ENCODE measurements around the gene HS3ST3A1.
"Not testable (repeated sequence)": the region's sequence is repeated elsewhere in the genome, so short reads cannot be mapped to it uniquely, and the experiment has no call there.

HS3ST3A1 gene

GRCh38 chr17:13538841-13539411, 62.8 kb downstream of the HS3ST3A1 start:
- DNase-seq (ENCODE audit: low spot score) = no peak

DNA sequence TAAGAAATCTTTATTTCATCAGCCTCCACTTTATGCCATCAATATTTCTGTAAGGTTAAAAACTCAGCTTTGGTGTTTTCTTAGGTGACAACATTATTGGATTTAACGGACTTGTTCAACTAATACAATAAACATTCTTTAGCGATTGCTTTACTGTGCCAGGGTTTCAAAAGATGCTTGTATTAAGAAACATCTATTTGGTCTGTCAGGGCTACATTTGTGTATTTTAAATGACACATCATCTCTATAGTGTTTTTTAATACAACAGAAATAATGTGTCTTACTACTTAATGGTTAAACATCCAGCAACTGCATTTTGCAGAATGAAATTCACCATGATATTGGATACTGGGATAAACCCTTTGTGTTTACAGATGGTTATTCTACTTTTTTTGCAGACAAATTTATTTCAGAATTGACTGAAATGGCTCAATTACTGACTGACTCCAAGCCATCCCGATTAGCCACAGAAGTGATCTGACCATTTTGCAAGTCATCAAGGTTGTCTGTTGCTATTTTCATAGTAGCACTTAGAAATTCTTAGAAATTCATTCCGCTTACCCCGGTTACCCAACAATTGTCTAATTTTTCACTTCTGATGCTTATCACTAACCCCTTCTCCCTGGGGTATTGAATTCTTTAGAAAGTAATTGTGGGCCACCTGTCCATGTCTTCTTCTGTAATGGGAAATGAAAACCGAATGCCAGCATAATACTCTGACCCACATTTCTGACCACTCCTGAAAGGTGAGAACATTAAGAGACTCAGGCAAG, 63.7 kb downstream of the HS3ST3A1 start:
- no peak for DNase-seq (ENCODE audit: low spot score)

DNA sequence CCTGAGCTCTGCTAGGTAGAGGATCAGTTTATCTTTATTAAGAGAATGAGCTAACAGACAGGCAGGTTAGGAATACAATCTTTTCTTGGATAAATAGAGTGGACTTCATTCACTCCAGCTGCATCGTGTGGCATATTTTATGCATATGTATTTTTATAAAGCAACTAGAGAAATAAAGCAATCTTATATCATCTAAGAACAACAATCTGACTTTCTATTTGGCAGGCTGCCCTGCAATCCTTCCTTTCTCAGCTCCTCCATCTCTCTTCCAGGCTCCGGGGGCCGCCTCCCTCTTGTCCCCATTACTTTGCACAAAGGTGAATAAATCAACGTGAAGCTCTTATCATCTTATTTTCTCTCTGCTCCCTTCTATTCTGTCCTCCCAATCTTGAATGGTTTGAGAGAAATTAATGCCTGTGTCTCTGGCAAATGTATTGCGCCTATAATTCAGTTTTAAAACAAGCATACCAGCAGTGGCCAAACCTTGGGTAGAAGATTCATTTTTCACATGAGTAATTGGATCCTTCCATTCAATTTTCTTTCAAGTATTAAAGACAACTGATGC, 64.5 kb downstream of the HS3ST3A1 start:
- no peak for DNase-seq (ENCODE audit: low spot score)

DNA sequence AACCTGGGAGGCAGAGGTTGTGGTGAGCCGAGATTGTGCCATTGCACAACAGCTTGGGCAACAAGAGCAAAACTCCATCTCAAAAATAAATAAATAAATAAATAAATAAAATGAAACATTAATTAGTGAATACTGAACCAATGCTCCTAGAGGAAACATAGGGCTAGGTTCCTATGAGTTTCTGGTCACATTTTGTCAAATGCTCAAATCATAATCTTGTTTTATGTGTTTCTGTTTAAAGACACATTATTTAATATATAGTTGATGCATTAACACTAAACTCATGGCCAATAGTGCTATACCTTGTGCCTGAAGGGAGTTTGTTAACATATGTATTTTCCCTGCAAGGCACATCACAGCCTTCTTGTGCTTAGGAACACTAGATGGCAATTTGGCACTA, 66.8 kb downstream of the HS3ST3A1 start:
- no peak for DNase-seq (ENCODE audit: low spot score)

DNA sequence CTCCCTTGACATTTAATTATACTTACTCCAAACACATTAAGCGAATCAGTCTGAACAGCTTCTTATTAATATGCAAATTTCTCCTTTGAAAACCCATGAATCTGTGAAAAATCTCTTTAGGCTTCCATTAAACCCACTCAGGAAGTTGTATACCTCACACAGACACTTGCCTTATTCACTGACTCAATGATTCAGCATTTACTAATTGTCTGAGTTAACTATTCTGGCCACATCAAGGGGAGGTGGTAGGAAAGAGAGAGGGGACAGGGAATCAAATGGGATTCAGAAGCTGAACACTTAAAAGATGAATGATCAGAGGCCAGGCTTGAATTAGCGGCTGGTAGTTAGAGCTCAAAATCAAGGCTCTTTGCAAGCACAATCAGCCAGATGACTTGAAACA, 70.0 kb downstream of the HS3ST3A1 start:
- no peak for DNase-seq (ENCODE audit: low spot score)

DNA sequence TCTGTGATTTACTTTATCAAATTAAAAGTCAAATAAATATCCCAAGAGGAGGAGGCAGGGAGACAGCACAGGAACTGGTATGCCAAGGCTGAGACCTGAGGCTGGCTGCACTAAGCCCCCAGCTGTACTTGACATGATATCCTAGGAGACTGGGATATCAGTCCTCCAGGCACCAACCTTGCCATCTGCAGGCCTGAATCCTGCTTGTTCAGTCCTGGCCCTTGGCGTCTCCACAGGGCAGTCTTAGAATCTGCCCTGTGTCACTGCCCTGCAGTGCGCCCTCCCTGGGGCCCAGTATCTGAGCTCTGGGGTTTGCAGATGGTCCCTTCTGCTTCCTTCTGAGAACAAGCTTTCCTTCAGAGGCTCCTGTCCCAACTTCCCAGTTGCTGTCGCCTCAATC, 75.9 kb downstream of the HS3ST3A1 start:
- DNase-seq (ENCODE audit: low spot score) = no peak

DNA sequence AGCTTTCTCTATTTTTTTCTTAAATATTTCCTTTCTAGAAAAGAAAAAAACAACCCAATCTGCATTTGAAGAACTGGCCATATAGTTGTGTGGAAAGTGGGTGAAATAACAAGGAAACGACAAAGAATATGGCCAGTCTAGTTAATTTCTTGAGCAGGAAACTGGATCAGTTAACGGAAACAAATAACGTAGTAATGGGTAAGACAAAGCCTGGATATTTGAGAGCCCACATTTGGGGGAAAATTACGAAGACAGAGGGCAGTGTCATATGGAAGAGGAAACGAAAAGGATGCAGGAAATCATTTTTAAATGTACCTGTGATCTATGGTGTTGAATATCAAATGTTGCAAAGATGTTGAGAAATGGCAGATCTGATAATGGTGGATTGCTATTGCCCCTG, 78.6 kb downstream of the HS3ST3A1 start:
- no peak for DNase-seq (ENCODE audit: low spot score)

DNA sequence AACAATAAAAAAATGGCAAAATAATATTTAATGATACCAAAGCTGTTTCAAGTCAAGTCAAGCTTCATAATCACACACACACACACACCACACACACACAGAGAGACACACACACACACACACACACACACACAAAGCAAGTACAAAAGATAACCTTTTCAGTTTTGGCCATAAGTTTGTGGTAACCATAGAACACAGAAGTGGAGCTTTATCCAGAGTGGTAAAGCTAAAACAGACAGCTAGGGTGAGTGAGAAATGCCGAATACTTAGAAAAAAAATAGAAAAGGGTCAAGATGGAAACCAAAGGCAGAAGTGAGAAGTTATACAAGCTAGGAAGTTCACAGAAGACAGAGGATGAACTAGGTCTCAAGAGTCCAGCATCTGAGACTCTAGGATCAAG, 79.0 kb downstream of the HS3ST3A1 start:
- DNase-seq (ENCODE audit: low spot score) = no peak

DNA sequence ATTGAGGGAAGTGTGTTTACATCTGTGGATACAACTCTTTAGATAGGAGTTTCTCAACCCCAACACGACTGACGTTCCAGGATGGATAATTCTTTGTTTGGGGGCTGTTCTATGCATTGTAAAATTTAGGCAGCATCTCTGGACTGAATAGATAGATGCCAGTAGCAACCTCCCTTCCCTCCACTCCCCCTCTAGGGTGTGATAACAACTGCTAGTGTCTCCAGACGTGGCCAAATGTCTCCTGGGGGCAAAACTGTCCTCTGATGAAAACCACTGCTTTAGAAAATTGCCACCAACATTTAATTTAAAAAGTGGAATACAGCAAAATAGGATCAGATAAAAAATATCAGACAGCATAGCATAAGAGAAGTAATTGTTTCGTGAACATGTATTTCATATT, 79.9 kb downstream of the HS3ST3A1 start:
- no peak for DNase-seq (ENCODE audit: low spot score)

GRCh38 chr17:13520899-13521572, 80.7 kb downstream of the HS3ST3A1 start:
- peak; percentile 78 for DNase-seq (ENCODE audit: low spot score)

DNA sequence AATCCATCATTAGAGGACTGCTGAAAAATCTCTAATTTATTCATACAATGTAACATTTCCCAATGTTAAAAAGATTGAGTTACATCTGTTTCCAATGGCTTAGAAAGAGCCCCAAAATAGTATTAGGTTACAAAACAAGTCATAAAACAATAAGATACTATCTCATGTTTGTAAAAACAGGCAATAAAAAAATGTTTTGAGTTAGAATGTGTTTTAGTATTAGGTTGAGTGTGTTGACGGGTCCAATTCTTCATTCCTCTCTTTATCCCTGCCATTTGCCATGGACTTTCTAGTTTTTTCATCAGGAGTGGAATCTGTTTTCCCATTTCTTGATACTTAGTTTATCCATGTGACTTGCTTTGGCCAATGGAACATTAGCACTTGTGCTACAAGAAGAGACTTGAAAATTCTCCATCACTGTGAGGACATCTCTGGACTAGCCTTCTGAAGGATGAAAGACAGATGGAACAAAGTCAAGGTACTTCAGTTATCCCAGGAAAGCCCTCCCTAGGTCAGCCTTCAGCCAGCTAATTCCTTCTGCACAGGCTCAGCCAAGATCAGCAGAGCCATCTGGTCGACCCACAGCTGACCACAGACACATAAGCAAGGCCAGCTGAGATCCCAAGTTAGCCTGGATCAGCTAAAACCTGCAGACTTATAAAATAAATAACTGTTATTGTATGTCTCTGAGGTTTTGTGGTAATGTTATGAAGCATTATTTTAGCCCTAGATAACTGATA, 83.3 kb downstream of the HS3ST3A1 start:
- DNase-seq (ENCODE audit: low spot score) = peak; percentile 51

GRCh38 chr17:13513039-13513405, 88.7 kb downstream of the HS3ST3A1 start:
- DNase-seq (ENCODE audit: low spot score) = peak; percentile 57

- DNase-seq (ENCODE audit: low spot score) = peak; percentile 16
Observed at GRCh38 chr17:13510062-13510461, 91.7 kb downstream of the HS3ST3A1 start.

DNA sequence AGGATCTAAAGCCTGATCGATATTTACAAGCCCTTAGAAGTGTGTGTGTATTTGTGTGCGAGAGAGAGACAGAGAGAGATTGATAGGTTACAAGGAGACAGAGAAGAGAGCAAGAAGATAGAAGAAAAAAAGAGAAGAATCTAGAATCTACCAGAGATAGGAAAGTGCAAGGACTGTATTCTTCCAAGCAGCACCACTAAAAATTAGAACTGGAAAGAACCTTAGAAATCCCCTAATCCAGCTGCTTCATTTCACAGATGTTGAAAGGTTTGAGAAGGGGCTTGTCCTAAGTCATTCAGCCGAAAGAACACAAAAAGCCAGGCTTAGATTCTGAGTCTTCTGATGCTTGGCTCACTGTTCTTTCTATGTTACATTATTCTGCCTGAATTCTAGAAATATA, 92.2 kb downstream of the HS3ST3A1 start:
- no peak for DNase-seq (ENCODE audit: low spot score)

DNA sequence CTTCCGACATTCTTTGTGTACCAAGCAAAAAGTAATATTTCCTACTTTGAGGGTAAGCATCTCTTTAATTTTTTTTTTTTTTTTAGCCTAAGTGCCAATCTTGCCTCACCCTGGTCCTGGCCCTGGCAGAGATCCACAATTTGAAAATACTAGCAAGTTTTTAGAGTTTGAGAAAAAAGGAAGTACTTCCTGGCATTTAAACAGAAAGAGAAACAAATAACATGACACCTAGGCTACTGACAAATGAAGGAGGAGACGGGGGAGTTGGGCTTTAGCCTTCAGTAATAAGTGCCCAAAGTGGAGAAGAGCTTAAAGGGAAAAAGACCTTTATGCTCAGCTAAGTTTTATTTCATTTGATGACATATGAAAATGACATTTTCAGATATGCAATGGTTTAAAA, 92.8 kb downstream of the HS3ST3A1 start:
- DNase-seq (ENCODE audit: low spot score) = no peak

- no peak for DNase-seq (ENCODE audit: low spot score)
Observed at GRCh38 chr17:13503526-13503925, 98.2 kb downstream of the HS3ST3A1 start.

DNA sequence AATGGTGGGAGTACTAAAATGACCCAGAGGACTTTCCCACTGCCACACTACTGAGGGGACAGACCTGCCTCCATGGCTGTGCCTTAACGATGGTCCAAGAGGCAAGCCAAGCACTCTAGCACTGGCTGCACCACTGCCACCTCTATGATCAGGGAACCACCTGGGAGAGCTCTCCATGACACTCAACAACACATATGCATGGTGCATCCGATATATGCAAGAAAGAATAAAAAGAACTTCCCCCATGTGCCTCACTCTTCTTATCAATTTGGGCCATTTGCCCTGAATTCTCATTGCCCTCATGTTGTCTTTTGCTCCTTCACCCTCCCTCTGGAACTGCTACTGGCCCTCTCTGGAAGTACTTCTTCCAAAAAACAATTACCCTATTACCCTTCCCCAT, 99.5 kb downstream of the HS3ST3A1 start:
- DNase-seq (ENCODE audit: low spot score) = no peak

DNA sequence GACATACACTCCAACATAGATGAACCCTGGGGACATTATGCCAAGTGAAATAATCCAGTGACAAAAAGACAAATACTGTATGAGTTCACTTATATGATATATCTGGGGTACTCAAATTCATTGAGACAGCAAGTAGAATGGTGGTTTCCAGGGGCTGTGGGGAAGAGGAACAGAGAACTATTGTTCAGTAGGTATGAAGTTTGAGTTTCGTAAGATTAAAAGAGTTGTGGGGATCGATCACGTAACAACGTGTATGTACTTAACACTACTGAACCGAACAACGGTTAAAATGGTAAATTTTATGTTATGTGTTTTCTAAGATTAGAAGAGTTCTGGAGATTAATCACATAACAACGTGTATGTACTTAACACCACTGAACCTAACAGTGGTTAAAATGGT, 100.8 kb downstream of the HS3ST3A1 start:
- DNase-seq (ENCODE audit: low spot score) = no peak

DNA sequence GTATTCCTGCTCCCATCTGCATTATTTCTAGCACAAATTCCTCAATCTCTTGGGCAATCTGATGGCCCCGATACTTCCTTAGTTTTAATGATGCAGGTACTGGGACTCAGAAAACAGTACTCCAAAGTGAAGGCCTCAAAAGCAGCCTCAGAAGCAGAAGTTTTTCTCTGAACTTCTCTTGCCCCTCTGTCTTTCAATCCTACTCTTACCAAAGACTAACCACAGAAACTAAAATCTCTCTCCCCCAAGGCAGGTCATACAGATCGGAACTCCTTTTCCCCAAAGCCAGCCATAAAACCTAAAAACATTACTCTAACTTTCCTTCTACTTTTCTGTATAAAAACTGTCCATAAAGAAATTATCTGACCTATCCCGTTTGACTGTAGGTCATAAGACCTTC, 103.5 kb downstream of the HS3ST3A1 start:
- no peak for DNase-seq (ENCODE audit: low spot score)

DNA sequence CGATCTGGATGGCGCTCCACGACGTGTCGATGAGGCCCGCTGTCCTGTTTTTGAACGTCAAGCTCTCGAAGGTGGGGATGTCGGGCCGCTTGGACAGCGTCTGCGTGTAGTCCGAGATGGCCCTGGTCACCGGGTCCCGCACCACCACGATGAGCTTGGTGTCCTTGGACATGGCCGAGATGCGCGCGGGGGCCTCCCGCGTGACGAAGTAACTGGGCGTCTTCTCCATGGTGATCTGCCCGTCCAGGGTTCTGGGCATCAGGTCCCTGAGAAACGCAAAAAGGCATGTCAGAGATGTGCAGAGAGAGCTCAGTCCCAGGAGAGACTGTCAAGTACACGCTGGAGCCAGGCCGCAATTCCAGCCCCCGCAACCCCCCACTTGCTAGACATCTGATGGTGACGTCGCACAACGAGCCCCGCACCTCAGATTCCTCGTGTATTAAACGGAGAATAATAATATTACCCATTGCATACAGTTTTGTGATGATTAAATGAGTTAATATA, 105.1 kb downstream of the HS3ST3A1 start:
- DNase-seq (ENCODE audit: low spot score) = not testable (repeated sequence)

GRCh38 chr17:13495423-13495822, 106.3 kb downstream of the HS3ST3A1 start:
- DNase-seq (ENCODE audit: low spot score) = no peak

DNA sequence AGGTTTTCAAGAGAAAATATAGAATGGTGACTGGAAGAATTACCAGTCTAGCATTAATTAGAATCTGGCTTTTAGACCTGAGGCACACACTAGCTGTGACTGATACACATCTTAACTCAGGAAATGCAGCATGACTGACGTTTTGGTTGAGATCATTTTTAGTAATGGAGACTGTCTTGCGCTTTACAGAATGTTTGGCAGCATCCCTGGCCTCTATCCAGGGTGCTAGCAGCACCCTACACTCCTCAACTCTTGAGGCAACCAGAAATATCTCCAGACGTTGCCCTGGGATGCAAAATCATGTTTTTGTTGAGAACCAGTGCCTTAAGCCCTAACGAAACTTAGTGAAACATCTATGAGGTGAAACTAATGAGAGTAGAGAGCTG, 109.0 kb downstream of the HS3ST3A1 start:
- no peak for DNase-seq (ENCODE audit: low spot score)

Data from AG20443 (cell line).